ENCODE results near the gene MTF2.

GRCh38 chr1:93150729-93151128 lies 71.6 kb downstream of the MTF2 start:
- TF ChIP-seq, protein P1, sequence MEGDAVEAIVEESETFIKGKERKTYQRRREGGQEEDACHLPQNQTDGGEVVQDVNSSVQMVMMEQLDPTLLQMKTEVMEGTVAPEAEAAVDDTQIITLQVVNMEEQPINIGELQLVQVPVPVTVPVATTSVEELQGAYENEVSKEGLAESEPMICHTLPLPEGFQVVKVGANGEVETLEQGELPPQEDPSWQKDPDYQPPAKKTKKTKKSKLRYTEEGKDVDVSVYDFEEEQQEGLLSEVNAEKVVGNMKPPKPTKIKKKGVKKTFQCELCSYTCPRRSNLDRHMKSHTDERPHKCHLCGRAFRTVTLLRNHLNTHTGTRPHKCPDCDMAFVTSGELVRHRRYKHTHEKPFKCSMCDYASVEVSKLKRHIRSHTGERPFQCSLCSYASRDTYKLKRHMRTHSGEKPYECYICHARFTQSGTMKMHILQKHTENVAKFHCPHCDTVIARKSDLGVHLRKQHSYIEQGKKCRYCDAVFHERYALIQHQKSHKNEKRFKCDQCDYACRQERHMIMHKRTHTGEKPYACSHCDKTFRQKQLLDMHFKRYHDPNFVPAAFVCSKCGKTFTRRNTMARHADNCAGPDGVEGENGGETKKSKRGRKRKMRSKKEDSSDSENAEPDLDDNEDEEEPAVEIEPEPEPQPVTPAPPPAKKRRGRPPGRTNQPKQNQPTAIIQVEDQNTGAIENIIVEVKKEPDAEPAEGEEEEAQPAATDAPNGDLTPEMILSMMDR (IDR thresholded peaks at IDR 0.05) = no peak
- no peak for TF ChIP-seq EP300 (IDR thresholded peaks at IDR 0.05)
- TF ChIP-seq POLR2A (IDR thresholded peaks at IDR 0.05) = no peak

All from ovary (tissue), 3 donors.